NCI-H2227 treated with DMSO at 0.1 percent for 48 hours (cell line): Measurements from ENCODE around the gene DDTL.

Experiments used
- DNase-seq: peaks from one replicate; lab custom pipeline; 2025; lab: John Stamatoyannopoulos, UW

DDTL gene

DNA sequence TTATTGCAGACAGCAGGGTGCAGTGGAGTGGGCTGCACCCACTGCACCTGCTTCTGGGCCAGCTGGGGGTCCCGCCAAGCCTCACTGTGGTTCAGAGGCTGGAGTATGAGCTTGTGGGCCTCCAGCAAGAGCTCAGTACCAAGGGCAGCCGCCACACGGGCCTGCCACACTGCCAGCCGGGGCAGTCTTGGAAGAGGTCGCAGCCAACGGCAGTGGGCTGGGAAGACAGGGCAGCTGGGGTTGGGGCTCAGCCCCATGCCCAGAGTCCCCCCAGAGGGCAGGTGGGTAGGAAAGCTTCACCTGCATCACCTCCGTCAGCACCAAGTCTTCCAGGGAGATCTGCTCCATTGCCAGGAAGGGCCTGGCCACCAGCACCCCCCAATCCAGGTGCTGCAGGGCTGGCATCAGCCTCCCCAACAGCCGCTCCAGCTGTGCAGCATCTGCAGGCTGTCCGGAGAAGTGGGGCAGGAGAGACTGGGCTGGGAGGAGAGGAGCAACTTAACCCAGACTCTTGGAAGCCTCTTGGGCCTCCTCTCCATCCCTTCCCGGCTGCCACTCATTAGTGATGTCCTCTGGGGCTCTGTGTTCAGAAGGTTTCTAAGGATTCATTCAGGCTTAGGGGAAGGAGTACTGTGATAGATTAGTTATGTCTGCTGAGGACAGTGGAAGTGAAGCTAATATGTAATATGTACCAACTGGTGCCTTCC is 39.7 kb downstream of the DDTL start:
- DNase-seq, result no peak

DNA sequence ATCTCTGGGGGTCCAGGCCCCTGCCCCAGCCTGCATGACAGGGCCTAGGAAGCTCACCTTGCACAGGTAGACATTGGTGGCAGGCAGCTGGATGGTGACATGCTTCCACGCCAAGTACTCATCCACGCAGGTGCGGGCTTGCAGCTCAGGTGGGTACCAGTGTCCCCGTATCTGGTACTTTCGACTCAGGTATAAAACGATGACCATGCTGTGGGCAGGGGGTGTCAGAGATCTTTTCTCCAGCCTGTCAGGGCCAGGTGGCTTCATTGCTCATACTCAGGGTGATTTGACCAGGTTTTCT is 40.2 kb downstream of the DDTL start:
- DNase-seq, result no peak

DNA sequence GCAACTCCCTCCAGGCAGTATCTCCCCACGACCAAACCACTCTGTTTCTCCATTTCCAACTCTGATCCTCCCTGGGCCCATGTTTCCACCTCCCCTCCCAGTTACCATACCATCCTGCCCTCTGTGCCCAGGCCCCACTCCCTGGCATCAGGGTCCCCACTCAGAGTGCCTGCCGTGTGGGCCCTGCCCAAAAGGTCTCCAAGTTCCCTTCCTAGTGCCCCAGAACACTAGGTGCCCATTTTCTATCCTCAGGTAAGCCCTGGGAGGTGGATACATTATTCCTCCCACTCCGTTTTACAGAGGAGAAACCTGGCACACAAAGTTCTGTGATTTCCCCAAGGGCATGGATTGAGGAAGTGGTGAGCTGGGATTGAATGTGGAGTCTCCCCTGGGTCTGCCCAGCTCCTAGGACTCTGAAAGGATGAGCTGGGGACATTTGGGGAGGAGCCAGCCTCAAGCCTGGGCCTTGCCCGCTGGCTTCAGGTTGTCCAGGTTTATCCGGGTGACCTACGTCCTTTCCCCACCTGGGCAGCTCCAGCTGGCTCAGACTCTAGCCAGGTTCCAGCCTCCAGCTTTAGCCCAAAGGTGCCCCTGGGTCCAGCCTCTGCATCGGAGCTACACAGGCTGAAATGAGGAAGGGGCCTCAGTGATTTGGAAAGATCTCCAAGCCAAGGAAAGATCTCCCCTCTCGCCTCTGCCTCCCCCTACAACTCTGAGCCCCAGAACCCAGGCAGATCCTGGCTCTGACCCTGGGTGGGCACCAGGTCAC is 40.7 kb downstream of the DDTL start:
- no peak for DNase-seq

DNA sequence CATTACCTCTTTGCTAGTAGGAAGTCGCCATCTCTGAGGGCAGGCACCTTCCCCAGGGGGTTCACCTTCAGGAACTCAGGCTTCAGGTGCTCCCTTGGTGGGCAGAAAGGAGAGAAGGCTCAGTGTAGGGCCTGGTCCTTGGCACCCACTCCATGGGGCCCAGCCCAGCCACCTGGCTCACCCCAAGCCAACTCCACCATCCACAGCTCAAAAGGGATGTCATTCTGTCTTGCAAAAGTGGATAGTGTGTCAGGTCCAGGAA is 41.3 kb downstream of the DDTL start:
- DNase-seq, result no peak

DNA sequence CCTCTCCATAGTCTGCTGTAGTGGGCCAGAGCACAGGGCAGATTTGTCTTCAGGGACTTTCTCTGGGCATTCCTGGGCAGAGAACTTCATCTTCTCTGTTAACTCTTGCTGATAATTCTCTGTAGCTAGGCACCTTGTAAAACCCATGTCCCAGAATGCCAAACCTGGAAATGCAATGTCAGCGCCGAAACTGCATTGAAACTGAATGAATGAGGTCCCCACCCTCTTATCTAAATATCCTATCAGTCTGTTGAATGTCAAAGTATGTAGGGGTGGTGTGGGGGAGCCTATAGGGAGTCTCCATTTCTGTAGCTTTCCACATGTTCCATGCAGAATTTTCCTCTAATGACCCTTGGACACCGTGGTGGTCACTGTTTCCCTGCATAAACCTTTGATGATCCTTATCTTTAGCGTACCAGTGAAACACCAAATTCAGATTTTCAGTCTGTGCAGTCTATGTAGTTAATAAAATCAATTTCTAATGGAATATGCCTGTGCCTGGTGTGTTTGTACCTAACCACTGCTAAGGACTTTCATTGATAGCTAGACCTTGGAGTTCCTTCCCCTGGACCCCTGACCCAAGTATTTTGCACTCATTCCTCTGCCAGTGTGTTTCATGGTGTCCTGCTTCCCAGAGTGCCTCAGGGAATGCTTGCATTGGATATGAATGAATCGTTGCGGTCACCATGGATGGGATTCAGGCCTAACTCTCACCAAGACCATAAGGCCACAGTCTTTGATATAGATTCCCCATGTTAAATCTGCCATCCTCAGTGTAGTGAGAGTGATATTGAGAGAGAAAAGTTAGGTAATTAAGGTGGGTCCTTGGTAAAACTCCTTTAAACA is 41.9 kb downstream of the DDTL start:
- no peak for DNase-seq

DNA sequence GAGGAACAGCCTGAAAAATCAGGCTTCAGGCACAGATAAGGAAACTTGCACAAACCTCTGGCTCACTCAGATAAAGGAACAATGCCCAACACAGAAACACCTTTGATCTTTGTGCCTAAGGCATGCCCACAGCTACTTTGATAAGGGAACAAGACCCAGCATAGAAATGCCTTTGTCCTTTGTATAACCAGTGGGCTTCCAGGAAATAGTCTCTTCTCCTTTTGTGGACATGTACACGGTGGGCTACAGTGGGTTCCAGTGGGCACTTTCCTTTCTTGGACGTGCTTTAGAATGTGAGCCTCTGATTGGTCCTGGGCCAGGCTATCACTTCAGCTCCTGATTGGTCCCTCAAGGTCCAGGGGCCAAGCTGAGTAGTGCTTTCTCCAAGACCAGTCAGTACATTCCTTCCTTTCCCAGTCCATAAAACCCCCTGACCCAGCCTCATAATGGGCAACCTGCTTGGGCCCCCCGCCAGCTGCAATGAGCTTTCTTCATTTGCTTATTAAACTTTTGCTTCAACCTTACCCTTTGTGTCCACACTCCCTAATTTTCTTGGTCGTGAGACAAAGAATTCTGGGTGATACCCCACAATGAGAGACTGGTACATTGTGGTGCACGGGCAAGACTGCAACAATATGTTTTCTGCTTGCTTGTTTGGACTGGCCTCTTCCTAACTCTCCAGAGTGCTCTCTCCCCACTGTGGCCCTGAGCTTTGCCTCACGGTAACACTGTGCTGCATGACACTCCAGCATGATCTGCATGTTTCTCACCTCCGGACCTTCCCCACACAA is 42.7 kb downstream of the DDTL start:
- no peak for DNase-seq

DNA sequence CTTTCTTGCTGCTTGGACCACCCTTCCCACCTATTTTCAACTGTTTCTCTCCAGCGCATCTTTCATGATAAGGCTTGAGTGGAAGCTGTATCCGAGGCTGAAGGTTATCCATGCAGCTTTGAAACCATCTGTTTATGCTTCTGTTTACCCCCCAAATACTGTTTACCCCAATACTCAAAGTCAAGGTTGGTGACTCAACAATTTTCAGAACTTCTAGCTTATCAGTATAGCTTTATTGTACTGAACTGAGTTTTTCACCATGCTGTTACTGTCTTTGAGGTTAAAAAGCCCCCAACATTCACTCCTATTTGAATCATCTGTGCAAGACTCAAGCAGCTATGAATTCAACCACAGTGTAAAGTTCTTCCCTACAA is 43.3 kb downstream of the DDTL start:
- DNase-seq, result no peak

DNA sequence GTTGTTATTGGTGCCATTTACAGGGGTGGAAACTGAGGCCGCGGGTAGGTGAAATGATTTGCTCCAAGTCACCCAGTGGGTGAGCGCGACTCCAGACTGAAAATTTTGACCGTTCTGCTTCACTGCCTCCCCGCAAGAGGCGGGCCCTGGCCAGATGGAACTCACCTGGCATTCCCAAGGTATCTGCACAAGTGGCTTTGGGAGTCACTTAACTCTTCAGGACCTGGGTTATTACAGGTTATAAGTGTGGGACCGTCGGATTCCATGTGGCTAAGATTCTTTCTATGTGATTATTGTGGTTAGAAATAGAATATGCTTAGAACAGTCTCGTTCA is 45.0 kb downstream of the DDTL start:
- DNase-seq, result no peak

DNA sequence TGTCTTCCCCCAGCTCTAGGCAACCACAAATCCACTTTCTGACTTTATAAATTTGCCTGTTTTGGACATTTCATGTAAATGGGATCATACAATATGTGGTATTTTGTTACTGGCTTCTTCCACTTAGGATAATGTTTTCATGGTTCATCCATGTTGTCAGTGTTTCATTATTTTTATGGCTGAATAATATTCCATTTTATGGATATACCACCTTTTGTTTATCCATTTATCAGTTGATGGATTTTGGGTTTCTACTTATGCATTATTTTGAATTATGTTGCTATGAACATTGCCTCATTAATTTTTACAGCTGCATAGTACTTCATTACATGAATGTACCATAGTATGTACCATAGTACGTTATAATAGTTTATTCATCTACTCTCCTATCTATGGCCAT is 49.5 kb downstream of the DDTL start:
- DNase-seq, result no peak

DNA sequence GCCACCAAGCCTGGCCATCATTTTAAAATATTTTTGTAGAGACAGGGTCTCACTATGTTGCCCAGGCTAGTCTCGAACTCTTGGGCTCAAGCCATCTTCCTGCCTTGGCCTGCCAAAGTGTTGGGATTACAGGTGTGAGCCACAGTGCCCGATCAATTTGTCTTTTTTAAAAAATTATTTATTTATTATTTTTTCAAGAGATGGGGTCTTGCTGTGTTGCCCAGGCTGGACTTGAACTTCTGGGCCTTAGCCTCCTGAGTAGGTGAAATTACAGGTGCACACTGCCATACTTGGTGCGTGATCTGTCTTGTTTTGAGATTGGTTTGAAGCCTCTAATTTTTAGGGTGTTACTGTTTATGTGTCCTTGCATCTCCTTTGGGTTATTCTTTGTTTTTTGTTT is 54.6 kb downstream of the DDTL start:
- DNase-seq, result no peak
